AG10803 (cell line): ENCODE results near the gene MAP3K4.

Source experiments
- DNase-seq: peaks from one replicate; pipeline ENCODE4 v3.0.0; 2010; ENCODE audit warnings: low read depth
- H3K4me3 ChIP-seq: 2 replicates; pipeline ENCODE4 v1.5.1; 2011; ENCODE audit warnings: mild to moderate bottlenecking, low read length, control low read depth
- CTCF ChIP-seq: conservative IDR thresholded peaks from 2 replicates; pipeline ENCODE4 v1.5.1; 2011; ENCODE audit warnings: mild to moderate bottlenecking, low read length, control low read depth, inconsistent platforms

Gene MAP3K4

GRCh38 chr6:161027385-161027784 lies 35.8 kb downstream of the MAP3K4 start:
- TF ChIP-seq CTCF = no peak
- no peak for DNase-seq
- H3K4me3 ChIP-seq = no peak overlapping the region

- peak; percentile 98 for DNase-seq
- TF ChIP-seq CTCF = no peak
- no peak overlapping the region; the same call in none of the 2 replicates for H3K4me3 ChIP-seq
Measured at GRCh38 chr6:161029195-161029809, 37.7 kb downstream of the MAP3K4 start.

GRCh38 chr6:161031721-161032495 lies 40.3 kb downstream of the MAP3K4 start:
- H3K4me3 ChIP-seq = no peak overlapping the region
- no peak for TF ChIP-seq CTCF
- peak; percentile 76 for DNase-seq

GRCh38 chr6:161033667-161034066 lies 42.1 kb downstream of the MAP3K4 start:
- no peak for TF ChIP-seq CTCF
- DNase-seq = no peak
- no peak overlapping the region for H3K4me3 ChIP-seq

- no peak for DNase-seq
- no peak overlapping the region for H3K4me3 ChIP-seq
- no peak for TF ChIP-seq CTCF
Measured at GRCh38 chr6:161035182-161035980, 43.8 kb downstream of the MAP3K4 start.

GRCh38 chr6:161035981-161036263 lies 44.4 kb downstream of the MAP3K4 start:
- TF ChIP-seq CTCF = no peak
- no peak overlapping the region for H3K4me3 ChIP-seq

More at GRCh38 chr6:161035981-161036263, 44.4 kb downstream of the MAP3K4 start:
- no peak for DNase-seq
